Suprapubic skin (tissue), 4 donors: ENCODE data around the gene RUSC1. TPM values are rescaled to one million over a fixed set of nuclear protein-coding genes. Genes with fewer than 3 reads are reported as not detected.

Experiments used
- DNase-seq, 2 donors: peaks; one replicate each; pipeline ENCODE4 v3.0.0-alpha.2; 2019; ENCODE audit warnings: low spot score in 2 of 2
- H3K27ac ChIP-seq: fragments of 200-600 bp; sonication (generic); one replicate; pipeline ENCODE4 v1.5.1; 2019
- H3K27me3 ChIP-seq: fragments of 200-600 bp; sonication (generic); one replicate; pipeline ENCODE4 v1.5.1; 2019
- H3K36me3 ChIP-seq: fragments of 200-600 bp; sonication (generic); one replicate; pipeline ENCODE4 v1.5.1; 2019
- H3K4me1 ChIP-seq: fragments of 200-600 bp; sonication (generic); one replicate; pipeline ENCODE4 v1.5.1; 2019
- H3K4me3 ChIP-seq: fragments of 200-600 bp; sonication (generic); one replicate; pipeline ENCODE4 v1.5.1; 2019; ENCODE audit warnings: mild to moderate bottlenecking
- H3K9me3 ChIP-seq: fragments of 200-600 bp; sonication (generic); one replicate; pipeline ENCODE4 v1.5.1; 2019
- CTCF ChIP-seq, 2 donors: fragments of 200-600 bp in 1 of 2; fragments of 450-650 bp in 1 of 2; sonication (generic) in 1 of 2; IDR thresholded peaks; one replicate each; pipeline ENCODE4 v1.5.1; 2016 to 2019; ENCODE audit warnings: antibody characterized with exemption in 2 of 2, mild to moderate bottlenecking in 1 of 2, moderate library complexity in 1 of 2
- EP300 ChIP-seq: sonication (generic); formaldehyde crosslinking; IDR thresholded peaks from one replicate; pipeline ENCODE4 v1.6.1; 2017; ENCODE audit warnings: antibody characterized with exemption
- POLR2A ChIP-seq, 2 donors: fragments of 450-650 bp; IDR thresholded peaks; one replicate each; pipeline ENCODE4 v1.6.1; 2017; ENCODE audit warnings: antibody characterized with exemption in 2 of 2, mild to moderate bottlenecking in 2 of 2, moderate library complexity in 2 of 2
- POLR2AphosphoS5 ChIP-seq, 3 donors: sonication (generic); formaldehyde crosslinking; IDR thresholded peaks; one replicate each; pipeline ENCODE4 v1.6.1; 2017; ENCODE audit warnings: antibody characterized with exemption in 3 of 3
- WGBS: methylation state at CpG from one replicate; pipeline ENCODE4 v1.1.5; 2018; 5-methylcytosine and 5-hydroxymethylcytosine counted together
- total RNA-seq, 4 donors: library from RNA; depleted of rRNA; stranded (reverse); fragments of >200 nt; gene quantifications; one replicate each; pipeline ENCODE4 v1.1.0, GENCODE V29; 2016

Gene RUSC1, protein sequence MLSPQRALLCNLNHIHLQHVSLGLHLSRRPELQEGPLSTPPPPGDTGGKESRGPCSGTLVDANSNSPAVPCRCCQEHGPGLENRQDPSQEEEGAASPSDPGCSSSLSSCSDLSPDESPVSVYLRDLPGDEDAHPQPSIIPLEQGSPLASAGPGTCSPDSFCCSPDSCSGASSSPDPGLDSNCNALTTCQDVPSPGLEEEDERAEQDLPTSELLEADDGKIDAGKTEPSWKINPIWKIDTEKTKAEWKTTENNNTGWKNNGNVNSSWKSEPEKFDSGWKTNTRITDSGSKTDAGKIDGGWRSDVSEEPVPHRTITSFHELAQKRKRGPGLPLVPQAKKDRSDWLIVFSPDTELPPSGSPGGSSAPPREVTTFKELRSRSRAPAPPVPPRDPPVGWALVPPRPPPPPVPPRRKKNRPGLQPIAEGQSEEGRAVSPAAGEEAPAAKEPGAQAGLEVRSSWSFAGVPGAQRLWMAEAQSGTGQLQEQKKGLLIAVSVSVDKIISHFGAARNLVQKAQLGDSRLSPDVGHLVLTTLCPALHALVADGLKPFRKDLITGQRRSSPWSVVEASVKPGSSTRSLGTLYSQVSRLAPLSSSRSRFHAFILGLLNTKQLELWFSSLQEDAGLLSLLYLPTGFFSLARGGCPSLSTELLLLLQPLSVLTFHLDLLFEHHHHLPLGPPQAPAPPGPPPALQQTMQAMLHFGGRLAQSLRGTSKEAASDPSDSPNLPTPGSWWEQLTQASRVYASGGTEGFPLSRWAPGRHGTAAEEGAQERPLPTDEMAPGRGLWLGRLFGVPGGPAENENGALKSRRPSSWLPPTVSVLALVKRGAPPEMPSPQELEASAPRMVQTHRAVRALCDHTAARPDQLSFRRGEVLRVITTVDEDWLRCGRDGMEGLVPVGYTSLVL
- total RNA-seq, result 10 to 100 TPM; 34.2 to 51.5 (median 42.8) TPM

DNA sequence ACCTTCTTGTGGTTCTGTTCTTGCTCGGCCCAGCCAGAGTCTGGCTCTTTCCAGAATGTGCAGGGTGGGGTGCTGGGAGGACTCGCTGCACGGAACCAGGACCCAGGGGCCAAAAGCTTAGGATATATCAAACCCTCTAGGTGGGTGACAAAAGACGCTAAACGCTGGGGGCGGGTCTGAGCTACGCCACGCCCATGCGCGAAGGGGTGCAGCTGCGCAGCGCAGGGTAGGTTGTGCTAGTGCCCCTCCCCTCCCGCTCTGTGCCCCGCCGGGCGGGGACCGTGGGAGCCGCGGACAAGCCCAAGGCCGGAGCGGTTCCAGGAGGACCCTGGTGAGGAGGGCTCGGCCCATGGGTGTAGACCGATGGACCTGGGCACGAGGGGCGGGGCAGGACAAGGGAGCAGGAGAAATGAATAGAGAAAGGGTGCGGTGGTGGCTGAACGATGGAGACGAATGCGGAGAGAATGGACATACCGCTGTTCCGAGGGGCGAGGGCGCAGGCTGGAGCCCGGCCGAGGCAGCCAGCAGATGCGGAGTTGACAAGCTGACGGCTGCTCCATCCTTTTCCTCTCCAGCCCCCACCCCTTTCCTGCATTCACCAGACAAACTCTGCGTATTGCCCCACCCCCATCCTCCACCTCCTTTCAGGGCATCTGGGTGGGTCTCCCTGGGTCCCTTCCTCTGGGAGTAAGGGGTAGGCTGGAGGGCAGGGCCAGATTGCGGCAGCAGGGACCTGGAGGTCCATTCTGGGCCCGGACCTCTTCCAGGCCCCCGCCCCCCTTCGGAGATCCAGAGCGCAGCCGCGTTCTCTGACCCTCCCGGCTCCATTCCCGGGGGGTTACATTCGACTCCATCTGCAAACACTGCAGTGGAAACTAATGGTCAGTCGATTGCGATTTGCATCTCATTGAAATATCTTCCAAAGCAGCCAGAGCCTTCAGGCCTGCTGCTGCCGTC lies at the start of gene RUSC1:
RUSC1 (plus strand) TSS at position 234 of the 957 bp plus-strand sequence. CDS start 880 bp downstream, outside the sequence.
- DNase-seq, result peak; percentile 89 to 90
- H3K9me3 ChIP-seq, result no peaks in the 10 kb centered on the region
- H3K27ac ChIP-seq, result peak within 1 kb of the TSS; percentile 88
- peaks cover 10% of the 10 kb centered on the region for H3K36me3 ChIP-seq
- H3K4me3 ChIP-seq, result peak within 1 kb of the TSS; percentile 79
- TF ChIP-seq CTCF (IDR thresholded peaks at IDR 0.05) (no peak), POLR2AphosphoS5 (IDR thresholded peaks at IDR 0.05) (peak in 1 of 3 donors; percentile 41), POLR2A (IDR thresholded peaks at IDR 0.05) (no peak)
- H3K4me1 ChIP-seq, result peaks cover 47% of the 10 kb centered on the region
- WGBS, result 14% methylated on average over 48 of the region's 51 CpGs
- H3K27me3 ChIP-seq, result no peaks in the 10 kb centered on the region

DNA sequence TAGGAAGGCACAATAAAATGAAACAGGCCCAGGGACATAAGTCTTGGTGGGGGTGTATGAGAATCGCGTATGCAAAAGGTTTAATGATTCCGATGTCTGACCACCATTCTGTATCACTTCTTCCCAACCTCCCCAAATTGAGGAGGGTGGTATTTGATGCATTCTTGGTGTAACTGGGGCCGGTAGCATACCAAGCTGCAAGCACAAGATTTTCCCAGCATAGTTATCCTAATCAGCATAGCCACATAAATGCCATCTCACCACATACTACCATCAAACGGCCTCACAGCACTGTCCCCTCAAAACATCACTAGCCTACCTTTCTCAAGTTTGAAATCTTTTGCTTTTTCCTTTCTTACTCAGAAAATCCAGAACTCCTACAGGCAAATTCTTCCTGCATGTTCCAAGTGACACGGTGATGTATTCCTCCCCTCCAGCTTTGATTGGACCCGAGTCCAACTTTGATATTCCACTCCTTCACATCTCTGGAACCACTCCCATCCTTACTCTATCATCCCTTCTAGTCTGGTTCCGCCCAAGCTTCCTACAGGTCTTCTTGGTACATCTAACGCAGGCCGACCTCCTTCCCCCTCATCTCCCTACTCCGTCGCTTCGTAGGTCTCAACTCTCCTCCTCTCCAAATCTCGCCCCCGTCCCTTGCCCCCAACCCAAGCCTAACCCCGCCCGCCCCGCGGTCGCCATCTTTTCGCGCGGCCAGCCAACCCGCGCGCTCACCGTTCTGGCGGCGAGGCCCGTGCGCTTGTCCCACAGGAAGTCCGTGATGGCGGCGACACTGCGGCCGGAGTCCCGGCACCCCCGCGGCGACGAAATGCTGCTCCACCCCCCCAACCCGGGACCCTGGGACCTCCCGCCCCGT lies 48.0 kb upstream of the RUSC1 start:
- no peak for DNase-seq
- peak overlapping the region; percentile 98 for H3K27ac ChIP-seq
- H3K36me3 ChIP-seq, result peaks cover 35% of the 10 kb centered on the region
- H3K4me3 ChIP-seq, result peak overlapping the region; percentile 97
- H3K4me1 ChIP-seq, result peaks cover 38% of the 10 kb centered on the region
- 4% methylated on average over 36 of the region's 44 CpGs for WGBS
- no peaks in the 10 kb centered on the region for H3K27me3 ChIP-seq
- no peak for TF ChIP-seq CTCF (IDR thresholded peaks at IDR 0.05)
- TF ChIP-seq POLR2A (IDR thresholded peaks at IDR 0.05), result no peak
- TF ChIP-seq EP300, result no peak
- no peak for TF ChIP-seq POLR2AphosphoS5 (IDR thresholded peaks at IDR 0.05)
- no peaks in the 10 kb centered on the region for H3K9me3 ChIP-seq

- H3K27me3 ChIP-seq, result no peaks in the 10 kb centered on the region
- peak within 1 kb of the TSS; percentile 97 for H3K4me3 ChIP-seq
- H3K36me3 ChIP-seq, result peaks cover 26% of the 10 kb centered on the region
- peak within 1 kb of the TSS; percentile 98 for H3K27ac ChIP-seq
- TF ChIP-seq POLR2AphosphoS5 (IDR thresholded peaks at IDR 0.05) (peak; percentile 77 to 86 (median 85)), POLR2A (IDR thresholded peaks at IDR 0.05) (peak in 1 of 2 donors; percentile 80), EP300 (no peak)
- 35% methylated on average over 27 of the region's 61 CpGs for WGBS
- no peaks in the 10 kb centered on the region for H3K9me3 ChIP-seq
- peaks cover 47% of the 10 kb centered on the region for H3K4me1 ChIP-seq
- peak; percentile 96 to 97 for DNase-seq
Observed at GRCh38 chr1:155273343-155274245, 47.1 kb upstream of the RUSC1 start, which contains the start of gene CLK2. TSS of gene CLK2 (minus strand) at chr1:155273504. CDS start at chr1:155270977, 2,527 bp downstream.

DNA sequence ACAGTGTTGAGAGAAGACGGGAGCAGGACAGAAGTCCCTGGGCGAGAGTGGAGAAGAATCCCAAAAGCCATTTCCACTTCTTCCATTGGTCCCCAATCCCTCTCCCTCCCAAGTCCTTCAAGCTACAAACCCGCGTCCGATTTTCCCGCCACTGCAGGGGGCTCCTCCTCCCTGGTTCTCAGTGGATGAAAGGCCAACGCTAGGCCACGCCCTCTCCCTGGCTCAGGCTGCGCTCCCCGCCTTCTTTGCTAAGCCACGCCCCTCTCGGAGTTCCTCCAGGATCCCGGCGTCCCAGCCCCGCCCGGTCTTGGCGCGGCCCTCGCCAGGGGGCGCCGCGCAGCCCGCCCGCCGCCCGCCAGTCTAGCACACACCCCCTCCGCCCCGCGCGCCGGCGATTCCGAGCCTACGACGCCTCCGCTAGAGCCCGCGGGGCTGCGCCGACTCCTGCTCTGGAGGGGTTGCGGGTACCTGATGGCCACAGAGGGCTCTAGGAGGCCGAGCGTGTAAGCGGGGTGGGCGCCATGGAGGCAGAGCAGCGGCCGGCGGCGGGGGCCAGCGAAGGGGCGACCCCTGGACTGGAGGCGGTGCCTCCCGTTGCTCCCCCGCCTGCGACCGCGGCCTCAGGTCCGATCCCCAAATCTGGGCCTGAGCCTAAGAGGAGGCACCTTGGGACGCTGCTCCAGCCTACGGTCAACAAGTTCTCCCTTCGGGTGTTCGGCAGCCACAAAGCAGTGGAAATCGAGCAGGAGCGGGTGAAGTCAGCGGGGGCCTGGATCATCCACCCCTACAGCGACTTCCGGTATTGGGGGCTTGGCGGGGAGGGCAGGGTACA lies 43.4 kb upstream of the RUSC1 start, which contains the start of gene HCN3:
HCN3 (plus strand) TSS at position 394 of the 832 bp plus-strand sequence; CDS start at position 522, 128 bp downstream.
- peak within 1 kb of the TSS; percentile 81 for H3K4me3 ChIP-seq
- WGBS, result 1% methylated on average over 43 of the region's 68 CpGs
- no peaks in the 10 kb centered on the region for H3K27me3 ChIP-seq
- TF ChIP-seq POLR2AphosphoS5 (IDR thresholded peaks at IDR 0.05) (no peak), CTCF (IDR thresholded peaks at IDR 0.05) (peak in 1 of 2 donors; percentile 83)
- no peaks in the 10 kb centered on the region for H3K9me3 ChIP-seq
- no peaks in the 10 kb centered on the region for H3K36me3 ChIP-seq
- DNase-seq, result peak; percentile 98 to 99
- H3K4me1 ChIP-seq, result peaks cover 35% of the 10 kb centered on the region
- H3K27ac ChIP-seq, result peak within 1 kb of the TSS; percentile 63
